DOHH2 (cell line): ENCODE data around the gene LRMDA.

ENCODE experiments used
- CTCF ChIP-seq: fragments of 200-600 bp; sonication (generic); IDR thresholded peaks from one replicate; pipeline ENCODE4 v1.5.1; 2014; ENCODE audit warnings: antibody characterized with exemption, mild to moderate bottlenecking, low read depth, low read length; ENCODE audit not compliant: poor library complexity, severe bottlenecking
- EZH2phosphoT487 ChIP-seq: fragments of 200-600 bp; sonication (generic); IDR thresholded peaks from 2 replicates; pipeline ENCODE4 v1.6.1; 2017; ENCODE audit warnings: borderline replicate concordance, mild to moderate bottlenecking, antibody characterized with exemption, low read length, moderate library complexity, mixed read lengths

DNA sequence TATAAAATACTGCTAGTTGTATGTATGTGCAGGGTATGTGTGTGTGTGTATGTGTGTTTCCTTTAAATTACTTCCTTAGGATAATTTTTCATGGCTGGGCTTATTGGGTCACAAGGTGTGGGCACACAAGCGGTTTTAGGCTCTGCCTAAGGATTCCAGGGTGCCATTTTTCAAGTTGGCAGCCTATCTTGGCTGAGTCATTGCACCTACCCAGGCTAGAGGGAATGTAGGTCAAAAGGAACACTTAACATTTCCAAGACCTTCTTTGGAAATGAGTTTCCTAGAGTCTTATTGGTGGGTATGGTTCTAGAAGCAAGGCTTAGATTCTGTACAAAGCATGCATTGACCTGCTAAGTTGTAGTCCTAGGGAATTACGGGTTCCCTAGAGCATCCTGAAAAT lies 642.1 kb downstream of the LRMDA start:
- TF ChIP-seq CTCF (no peak), EZH2phosphoT487 (no peak)
